ENCODE data around the gene EML3. TPM values are rescaled to one million over a fixed set of nuclear protein-coding genes. Genes with fewer than 3 reads are reported as not detected.

The EML3 gene
- polyA plus RNA-seq, 2 of the 4 experiments (the other 2 are of a cell fraction) = 15.2 to 27.2 TPM

DNA sequence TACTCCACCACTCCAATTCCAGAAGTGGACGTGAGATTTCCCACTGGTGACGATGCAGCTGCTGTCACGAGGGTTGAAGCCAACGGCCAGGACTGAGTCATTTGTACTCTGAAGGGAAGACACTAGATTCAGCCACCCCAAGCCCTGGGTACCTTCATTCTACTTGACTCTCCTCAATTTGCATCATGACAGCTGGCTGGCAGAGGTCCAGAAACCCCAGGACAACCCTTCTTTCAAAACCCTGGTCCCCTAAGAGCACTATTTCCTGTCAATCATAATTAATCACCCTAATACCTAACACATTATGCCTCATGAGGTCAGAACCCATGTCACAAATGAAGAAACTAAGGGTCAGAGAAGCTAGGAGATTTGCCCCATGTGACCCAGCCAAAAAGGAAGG lies 4.9 kb downstream of the EML3 start:
- no peak overlapping the region for H3K27ac ChIP-seq
- no peak for FAIRE-seq
- 83% methylated on average over 4 of the region's 4 CpGs for WGBS (ENCODE audit: missing lambda C conversion rate)
- POLR2A ChIA-PET = interaction anchor here (0.6 kb wide), 1 partner anchor 35 kb away, joined by 4 read pairs; no protein-coding TSS in a partner anchor
- no peak overlapping the region for H3K4me3 ChIP-seq
- H3K9me3 ChIP-seq = no peaks in the 10 kb centered on the region
- H3K4me2 ChIP-seq = no peak overlapping the region
- TF ChIP-seq ZFP36 (IDR thresholded peaks at IDR 0.05; ENCODE audit: borderline replicate concordance, partially characterized antibody) = no peak
- TF ChIP-seq ZNF302 (CRISPR knock-in tag; IDR thresholded peaks at IDR 0.05) = no peak
- TF ChIP-seq SREBF2 (IDR thresholded peaks at IDR 0.05) = no peak
- CTCF ChIA-PET = interaction anchor here (0.7 to 2.8 kb wide), 5 partner anchors 9 to 65 kb away, joined by 3 to 15 read pairs (median 3); partner anchors contain the start of genes B3GAT3 and TUT1
- no peak for DNase-seq (ENCODE audit: low read depth in 1 of 2, low spot score in 1 of 2)
- H3K4me1 ChIP-seq = peaks cover 16% of the 10 kb centered on the region
- no peak for ATAC-seq

DNA sequence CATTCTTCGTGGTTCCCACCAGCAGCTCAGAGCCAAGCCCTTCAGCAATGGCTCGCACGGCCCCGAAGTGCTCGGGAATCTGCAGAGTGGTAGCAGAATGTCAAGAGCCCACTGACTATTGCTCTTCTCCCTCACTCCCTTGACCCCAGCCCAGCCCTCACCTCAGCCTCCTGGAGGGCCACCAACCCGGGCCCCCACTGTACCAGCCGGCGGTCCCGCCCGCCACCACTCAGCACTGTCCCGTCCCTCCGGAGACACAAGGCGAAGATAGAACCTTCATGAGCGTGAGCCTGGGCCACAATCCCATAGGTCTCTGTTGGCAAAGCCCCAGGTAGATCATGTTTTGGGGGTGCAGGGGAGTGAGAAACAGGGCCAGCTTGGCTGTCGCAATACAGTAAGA lies 6.7 kb downstream of the EML3 start:
- ChIA-PET POLR2A (interaction anchor here (1.1 kb wide), 2 partner anchors 14 to 47 kb away, joined by 3 read pairs; partner anchors contain the start of genes INTS5 and TUT1), CTCF (interaction anchor here (0.9 to 2.3 kb wide), 6 partner anchors 12 to 211 kb away, joined by 3 to 8 read pairs (median 4); no protein-coding TSS in a partner anchor)
- H3K4me3 ChIP-seq = no peak overlapping the region
- DNase-seq (ENCODE audit: low read depth in 1 of 2, low spot score in 1 of 2) (no peak), FAIRE-seq (no peak), ATAC-seq (no peak)
- H3K27ac ChIP-seq = no peak overlapping the region
- WGBS (ENCODE audit: missing lambda C conversion rate) = 95% methylated on average over 14 of the region's 15 CpGs
- no peak overlapping the region for H3K4me2 ChIP-seq
- no peaks in the 10 kb centered on the region for H3K9me3 ChIP-seq
- peaks cover 16% of the 10 kb centered on the region for H3K4me1 ChIP-seq
- TF ChIP-seq RFX5 (IDR thresholded peaks at IDR 0.05) = no peak
- TF ChIP-seq, protein P1, sequence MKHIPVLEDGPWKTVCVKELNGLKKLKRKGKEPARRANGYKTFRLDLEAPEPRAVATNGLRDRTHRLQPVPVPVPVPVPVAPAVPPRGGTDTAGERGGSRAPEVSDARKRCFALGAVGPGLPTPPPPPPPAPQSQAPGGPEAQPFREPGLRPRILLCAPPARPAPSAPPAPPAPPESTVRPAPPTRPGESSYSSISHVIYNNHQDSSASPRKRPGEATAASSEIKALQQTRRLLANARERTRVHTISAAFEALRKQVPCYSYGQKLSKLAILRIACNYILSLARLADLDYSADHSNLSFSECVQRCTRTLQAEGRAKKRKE (CRISPR knock-in tag; IDR thresholded peaks at IDR 0.05; ENCODE audit: low read depth) = no peak
- TF ChIP-seq FOXS1 (CRISPR knock-in tag; IDR thresholded peaks at IDR 0.05) = no peak
- no peak for TF ChIP-seq FOSL2 (IDR thresholded peaks at IDR 0.05)
- no peak for TF ChIP-seq FOSL2 (CRISPR knock-in tag; IDR thresholded peaks at IDR 0.05)
- TF ChIP-seq KDM5A (IDR thresholded peaks at IDR 0.05) = no peak
- no peak for TF ChIP-seq EHMT2 (IDR thresholded peaks at IDR 0.05; ENCODE audit: low read depth)
- TF ChIP-seq, protein P2, sequence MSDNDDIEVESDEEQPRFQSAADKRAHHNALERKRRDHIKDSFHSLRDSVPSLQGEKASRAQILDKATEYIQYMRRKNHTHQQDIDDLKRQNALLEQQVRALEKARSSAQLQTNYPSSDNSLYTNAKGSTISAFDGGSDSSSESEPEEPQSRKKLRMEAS (IDR thresholded peaks at IDR 0.05) = no peak
- no peak for TF ChIP-seq RAD21 (conservative IDR thresholded peaks at IDR 0.05 in 1 of 2, IDR thresholded peaks at IDR 0.05 in 1 of 2)
- TF ChIP-seq RNF2 (IDR thresholded peaks at IDR 0.05; ENCODE audit: borderline replicate concordance, low read depth) = no peak
- TF ChIP-seq, protein P3, sequence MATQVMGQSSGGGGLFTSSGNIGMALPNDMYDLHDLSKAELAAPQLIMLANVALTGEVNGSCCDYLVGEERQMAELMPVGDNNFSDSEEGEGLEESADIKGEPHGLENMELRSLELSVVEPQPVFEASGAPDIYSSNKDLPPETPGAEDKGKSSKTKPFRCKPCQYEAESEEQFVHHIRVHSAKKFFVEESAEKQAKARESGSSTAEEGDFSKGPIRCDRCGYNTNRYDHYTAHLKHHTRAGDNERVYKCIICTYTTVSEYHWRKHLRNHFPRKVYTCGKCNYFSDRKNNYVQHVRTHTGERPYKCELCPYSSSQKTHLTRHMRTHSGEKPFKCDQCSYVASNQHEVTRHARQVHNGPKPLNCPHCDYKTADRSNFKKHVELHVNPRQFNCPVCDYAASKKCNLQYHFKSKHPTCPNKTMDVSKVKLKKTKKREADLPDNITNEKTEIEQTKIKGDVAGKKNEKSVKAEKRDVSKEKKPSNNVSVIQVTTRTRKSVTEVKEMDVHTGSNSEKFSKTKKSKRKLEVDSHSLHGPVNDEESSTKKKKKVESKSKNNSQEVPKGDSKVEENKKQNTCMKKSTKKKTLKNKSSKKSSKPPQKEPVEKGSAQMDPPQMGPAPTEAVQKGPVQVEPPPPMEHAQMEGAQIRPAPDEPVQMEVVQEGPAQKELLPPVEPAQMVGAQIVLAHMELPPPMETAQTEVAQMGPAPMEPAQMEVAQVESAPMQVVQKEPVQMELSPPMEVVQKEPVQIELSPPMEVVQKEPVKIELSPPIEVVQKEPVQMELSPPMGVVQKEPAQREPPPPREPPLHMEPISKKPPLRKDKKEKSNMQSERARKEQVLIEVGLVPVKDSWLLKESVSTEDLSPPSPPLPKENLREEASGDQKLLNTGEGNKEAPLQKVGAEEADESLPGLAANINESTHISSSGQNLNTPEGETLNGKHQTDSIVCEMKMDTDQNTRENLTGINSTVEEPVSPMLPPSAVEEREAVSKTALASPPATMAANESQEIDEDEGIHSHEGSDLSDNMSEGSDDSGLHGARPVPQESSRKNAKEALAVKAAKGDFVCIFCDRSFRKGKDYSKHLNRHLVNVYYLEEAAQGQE (IDR thresholded peaks at IDR 0.05) = no peak

DNA sequence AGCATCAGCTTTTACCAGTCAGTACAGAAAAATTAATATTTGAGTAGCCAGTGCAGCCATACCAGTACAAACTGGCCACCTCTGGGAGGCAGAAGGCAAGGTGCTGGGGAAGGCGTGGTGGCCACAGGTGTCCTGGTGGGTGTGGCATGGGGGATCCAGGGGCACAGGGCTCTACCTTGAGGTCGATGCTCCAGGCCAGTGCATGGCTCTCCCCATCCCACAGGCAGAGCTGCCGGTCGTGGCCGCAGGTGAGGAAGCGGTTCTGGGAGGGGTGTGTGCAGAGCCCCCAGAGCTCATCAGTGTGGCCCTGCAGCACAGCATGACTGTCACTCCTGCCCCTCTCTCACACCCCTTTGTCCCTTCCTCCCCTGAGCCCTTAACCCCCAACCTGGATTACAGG lies 7.1 kb downstream of the EML3 start:
- CTCF ChIA-PET = interaction anchor here (0.9 to 2.9 kb wide), 5 partner anchors 11 to 210 kb away, joined by 3 to 12 read pairs (median 7); partner anchors contain the start of gene TUT1
- WGBS (ENCODE audit: missing lambda C conversion rate) = 86% methylated on average over 6 of the region's 6 CpGs
- POLR2A ChIA-PET = interaction anchor here (1.1 to 1.2 kb wide), 3 partner anchors 14 to 47 kb away, joined by 3 to 7 read pairs (median 3); partner anchors contain the start of genes INTS5 and TUT1
- H3K4me2 ChIP-seq = no peak overlapping the region
- H3K4me1 ChIP-seq = peaks cover 12% of the 10 kb centered on the region
- no peak for DNase-seq (ENCODE audit: low read depth in 1 of 2, low spot score in 1 of 2)
- FAIRE-seq = no peak
- ATAC-seq = no peak
- no peak overlapping the region for H3K4me3 ChIP-seq
- H3K27ac ChIP-seq = no peak overlapping the region
- H3K9me3 ChIP-seq = no peaks in the 10 kb centered on the region
- TF ChIP-seq RNF2 (IDR thresholded peaks at IDR 0.05; ENCODE audit: borderline replicate concordance, low read depth) (no peak), POLR2A (IDR thresholded peaks at IDR 0.05; ENCODE audit: low read length) (no peak), KDM1A (IDR thresholded peaks at IDR 0.05; ENCODE audit: low read depth) (no peak), POLR2AphosphoS2 (conservative IDR thresholded peaks at IDR 0.05; ENCODE audit: low read length) (no peak), EHMT2 (IDR thresholded peaks at IDR 0.05; ENCODE audit: low read depth) (no peak), HOXA7 (CRISPR knock-in tag; IDR thresholded peaks at IDR 0.05) (no peak), ESRRA (IDR thresholded peaks at IDR 0.05; ENCODE audit: borderline replicate concordance, low read length) (no peak), MAZ (IDR thresholded peaks at IDR 0.05; ENCODE audit: borderline replicate concordance, low read depth, low read length) (no peak), CEBPB (IDR thresholded peaks at IDR 0.05) (no peak), HOXB13 (CRISPR knock-in tag; IDR thresholded peaks at IDR 0.05; ENCODE audit: low read depth) (no peak)
- TF ChIP-seq, protein P4, sequence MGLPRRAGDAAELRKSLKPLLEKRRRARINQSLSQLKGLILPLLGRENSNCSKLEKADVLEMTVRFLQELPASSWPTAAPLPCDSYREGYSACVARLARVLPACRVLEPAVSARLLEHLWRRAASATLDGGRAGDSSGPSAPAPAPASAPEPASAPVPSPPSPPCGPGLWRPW (IDR thresholded peaks at IDR 0.05) = no peak
- TF ChIP-seq, protein P1 (CRISPR knock-in tag; IDR thresholded peaks at IDR 0.05; ENCODE audit: low read depth) = no peak
- TF ChIP-seq, protein P5, sequence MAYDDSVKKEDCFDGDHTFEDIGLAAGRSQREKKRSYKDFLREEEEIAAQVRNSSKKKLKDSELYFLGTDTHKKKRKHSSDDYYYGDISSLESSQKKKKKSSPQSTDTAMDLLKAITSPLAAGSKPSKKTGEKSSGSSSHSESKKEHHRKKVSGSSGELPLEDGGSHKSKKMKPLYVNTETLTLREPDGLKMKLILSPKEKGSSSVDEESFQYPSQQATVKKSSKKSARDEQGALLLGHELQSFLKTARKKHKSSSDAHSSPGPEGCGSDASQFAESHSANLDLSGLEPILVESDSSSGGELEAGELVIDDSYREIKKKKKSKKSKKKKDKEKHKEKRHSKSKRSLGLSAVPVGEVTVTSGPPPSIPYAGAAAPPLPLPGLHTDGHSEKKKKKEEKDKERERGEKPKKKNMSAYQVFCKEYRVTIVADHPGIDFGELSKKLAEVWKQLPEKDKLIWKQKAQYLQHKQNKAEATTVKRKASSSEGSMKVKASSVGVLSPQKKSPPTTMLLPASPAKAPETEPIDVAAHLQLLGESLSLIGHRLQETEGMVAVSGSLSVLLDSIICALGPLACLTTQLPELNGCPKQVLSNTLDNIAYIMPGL (CRISPR knock-in tag; IDR thresholded peaks at IDR 0.05; ENCODE audit: borderline replicate concordance) = no peak

All from A549 (cell line).